ENCODE data around the gene PYGB.

DNA sequence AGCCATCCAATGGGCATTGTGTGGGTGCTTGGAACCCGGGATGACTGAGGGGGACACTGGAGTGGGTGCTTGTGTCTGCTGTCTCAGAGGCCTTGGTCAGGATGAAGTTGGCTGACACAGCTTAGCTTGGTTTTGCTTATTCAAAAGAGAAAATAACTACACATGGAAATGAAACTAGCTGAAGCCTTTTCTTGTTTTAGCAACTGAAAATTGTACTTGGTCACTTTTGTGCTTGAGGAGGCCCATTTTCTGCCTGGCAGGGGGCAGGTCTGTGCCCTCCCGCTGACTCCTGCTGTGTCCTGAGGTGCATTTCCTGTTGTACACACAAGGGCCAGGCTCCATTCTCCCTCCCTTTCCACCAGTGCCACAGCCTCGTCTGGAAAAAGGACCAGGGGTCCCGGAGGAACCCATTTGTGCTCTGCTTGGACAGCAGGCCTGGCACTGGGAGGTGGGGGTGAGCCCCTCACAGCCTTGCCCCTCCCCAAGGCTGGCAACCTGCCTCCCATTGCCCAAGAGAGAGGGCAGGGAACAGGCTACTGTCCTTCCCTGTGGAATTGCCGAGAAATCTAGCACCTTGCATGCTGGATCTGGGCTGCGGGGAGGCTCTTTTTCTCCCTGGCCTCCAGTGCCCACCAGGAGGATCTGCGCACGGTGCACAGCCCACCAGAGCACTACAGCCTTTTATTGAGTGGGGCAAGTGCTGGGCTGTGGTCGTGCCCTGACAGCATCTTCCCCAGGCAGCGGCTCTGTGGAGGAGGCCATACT lies 49.4 kb downstream of the PYGB start:
- TF ChIP-seq EZH2 (IDR thresholded peaks at IDR 0.05; ENCODE audit: borderline replicate concordance) (no peak), CTCF (IDR thresholded peaks at IDR 0.05; ENCODE audit: poor library complexity) (no peak)

Measured in hepatocyte (in vitro differentiated cells).